ENCODE results near the gene MPO. TPM values are rescaled to one million over a fixed set of nuclear protein-coding genes. Genes with fewer than 3 reads are reported as not detected.

MPO gene
- total RNA-seq, 1 experiment from 2014 or later: not detected

GRCh38 chr17:58324409-58325288 is 43.9 kb upstream of the MPO start:
- peak in 1 of 2 experiments; percentile 37 for DNase-seq
- Histone ChIP-seq H3K9me3 (ENCODE audit: insufficient read depth, low read depth) (no peaks in the 10 kb centered on the region), H3K9me2 (ENCODE audit: insufficient read depth) (no peaks in the 10 kb centered on the region), H4K20me1 (ENCODE audit: insufficient read depth) (no peaks in the 10 kb centered on the region), H3K36me3 (ENCODE audit: low read depth) (no peaks in the 10 kb centered on the region), H3K4me3 (no peak overlapping the region), H3K4me2 (no peak overlapping the region; the same call in 1 of the 2 replicates), H3K27me3 (ENCODE audit: insufficient read depth, low read depth) (peaks cover 88% of the 10 kb centered on the region), H3F3A (ENCODE audit: insufficient read depth, low read depth) (no peaks in the 10 kb centered on the region), H3K27ac (no peak overlapping the region), H3K79me2 (ENCODE audit: low read depth) (no peaks in the 10 kb centered on the region), H2AFZ (no peak overlapping the region), H3K4me1 (replicated peaks; ENCODE audit: insufficient read depth) (no peaks in the 10 kb centered on the region)
- BruUV-seq (replicated peaks): no TSS peak
- CTCF ChIA-PET: no interaction called here
- intact Hi-C loops (cut with micrococcal nuclease; ENCODE audit: unreplicated experiment): no loop called here
- no peak for TF ChIP-seq CTCF (conservative IDR thresholded peaks at IDR 0.05)
- no peak for TF ChIP-seq EZH2 (IDR thresholded peaks at IDR 0.05; ENCODE audit: low read depth)
- POLR2A ChIA-PET (ENCODE audit: unreplicated experiment): no interaction called here

GRCh38 chr17:58324056-58324408 is 43.3 kb upstream of the MPO start:
- intact Hi-C loops (cut with micrococcal nuclease; ENCODE audit: unreplicated experiment): no loop called here
- Histone ChIP-seq H3K27me3 (ENCODE audit: insufficient read depth, low read depth) (peaks cover 82% of the 10 kb centered on the region), H2AFZ (no peak overlapping the region), H3K79me2 (ENCODE audit: low read depth) (no peaks in the 10 kb centered on the region), H3K9me2 (ENCODE audit: insufficient read depth) (no peaks in the 10 kb centered on the region), H3K27ac (no peak overlapping the region), H3K4me2 (no peak overlapping the region; the same call in 1 of the 2 replicates), H3K4me1 (replicated peaks; ENCODE audit: insufficient read depth) (no peaks in the 10 kb centered on the region), H3F3A (ENCODE audit: insufficient read depth, low read depth) (no peaks in the 10 kb centered on the region), H3K9me3 (ENCODE audit: insufficient read depth, low read depth) (no peaks in the 10 kb centered on the region), H3K4me3 (no peak overlapping the region), H4K20me1 (ENCODE audit: insufficient read depth) (no peaks in the 10 kb centered on the region), H3K36me3 (ENCODE audit: low read depth) (no peaks in the 10 kb centered on the region)
- BruUV-seq (replicated peaks): no TSS peak
- no peak for TF ChIP-seq CTCF (conservative IDR thresholded peaks at IDR 0.05)
- no peak for TF ChIP-seq EZH2 (IDR thresholded peaks at IDR 0.05; ENCODE audit: low read depth)
- POLR2A ChIA-PET (ENCODE audit: unreplicated experiment): no interaction called here
- no peak for DNase-seq
- CTCF ChIA-PET: no interaction called here

GRCh38 chr17:58323366-58324055 is 42.8 kb upstream of the MPO start:
- no peaks in the 10 kb centered on the region for H3K79me2 ChIP-seq (ENCODE audit: low read depth)
- no peak for DNase-seq
- intact Hi-C loops (cut with micrococcal nuclease; ENCODE audit: unreplicated experiment): no loop called here
- CTCF ChIA-PET: no interaction called here
- H3K36me3 ChIP-seq (ENCODE audit: low read depth): no peaks in the 10 kb centered on the region
- no peaks in the 10 kb centered on the region for H3F3A ChIP-seq (ENCODE audit: insufficient read depth, low read depth)
- H3K4me3 ChIP-seq: no peak overlapping the region
- no peak overlapping the region for H2AFZ ChIP-seq
- no peak overlapping the region for H3K4me2 ChIP-seq
- no peak for TF ChIP-seq EZH2 (IDR thresholded peaks at IDR 0.05; ENCODE audit: low read depth)
- no peak for TF ChIP-seq CTCF (conservative IDR thresholded peaks at IDR 0.05)
- peaks cover 80% of the 10 kb centered on the region for H3K27me3 ChIP-seq (ENCODE audit: insufficient read depth, low read depth)
- no peaks in the 10 kb centered on the region for H3K4me1 ChIP-seq (replicated peaks; ENCODE audit: insufficient read depth)
- POLR2A ChIA-PET (ENCODE audit: unreplicated experiment): interaction anchor here (0.7 kb wide), 1 partner anchor 115 kb away, joined by 3 read pairs; no protein-coding TSS in a partner anchor
- H3K9me2 ChIP-seq (ENCODE audit: insufficient read depth): no peaks in the 10 kb centered on the region
- no peaks in the 10 kb centered on the region for H4K20me1 ChIP-seq (ENCODE audit: insufficient read depth)
- H3K9me3 ChIP-seq (ENCODE audit: insufficient read depth, low read depth): no peaks in the 10 kb centered on the region
- BruUV-seq (replicated peaks): no TSS peak
- no peak overlapping the region for H3K27ac ChIP-seq

Data from PC-9 (cell line).